G401 (cell line): Measurements from ENCODE around the gene CPHXL2. TPM values are rescaled to one million over a fixed set of nuclear protein-coding genes. Genes with fewer than 3 reads are reported as not detected.

Source experiments
- DNase-seq: peaks from one replicate; pipeline ENCODE4 v3.0.0-alpha.2; 2015; ENCODE audit warnings: low spot score
- in situ Hi-C: cut with HindIII; loops from 2 replicates; pipeline ENCODE4 v1.10.0; 2016; ENCODE audit warnings: low sequenced_read_pairs, mixed read lengths
- total RNA-seq: library from RNA; depleted of rRNA; stranded (reverse); fragments of >200 nt; shearing (Covaris generic); gene quantifications from 2 replicates; pipeline ENCODE4 v1.2.3, GENCODE V29; 2014; rRNA removed

CPHXL2 gene
- not detected in 2 replicates for total RNA-seq

- no peak for DNase-seq
- in situ Hi-C loops = no loop called here
Observed at GRCh38 chr16:75676909-75677308, at the start of gene CPHXL2. Gene CPHXL2, minus strand, starts transcription at chr16:75677009. Its CDS starts 10 bp downstream, at chr16:75676999.

- in situ Hi-C loops = no loop called here
Observed at GRCh38 chr16:75726390-75726789, 49.6 kb upstream of the CPHXL2 start, which contains the start of gene CPHXL. Gene CPHXL, minus strand, starts transcription at chr16:75726490. Its CDS starts 48 bp downstream, at chr16:75726442.

GRCh38 chr16:75718452-75718851 is 41.6 kb upstream of the CPHXL2 start:
- in situ Hi-C loops = no loop called here

More at GRCh38 chr16:75726390-75726789, 49.6 kb upstream of the CPHXL2 start, which contains the start of gene CPHXL:
- no peak for DNase-seq

GRCh38 chr16:75714661-75715060 is 37.9 kb upstream of the CPHXL2 start:
- DNase-seq = no peak
- in situ Hi-C loops = no loop called here

More at GRCh38 chr16:75718452-75718851, 41.6 kb upstream of the CPHXL2 start:
- DNase-seq = no peak

GRCh38 chr16:75710344-75710743 is 33.5 kb upstream of the CPHXL2 start:
- no peak for DNase-seq
- in situ Hi-C loops = no loop called here

- in situ Hi-C loops = no loop called here
Observed at GRCh38 chr16:75703306-75703705, 26.5 kb upstream of the CPHXL2 start.

GRCh38 chr16:75702242-75702641 is 25.4 kb upstream of the CPHXL2 start:
- in situ Hi-C loops = no loop called here
- DNase-seq = no peak

More at GRCh38 chr16:75703306-75703705, 26.5 kb upstream of the CPHXL2 start:
- no peak for DNase-seq

- DNase-seq = no peak
- in situ Hi-C loops = no loop called here
Observed at GRCh38 chr16:75701361-75701760, 24.6 kb upstream of the CPHXL2 start, which contains the start of gene DUXB. Gene DUXB, minus strand, starts transcription at chr16:75701461. Its CDS starts 43 bp downstream, at chr16:75701418.

GRCh38 chr16:75697571-75697970 is 20.8 kb upstream of the CPHXL2 start:
- peak; percentile 51 for DNase-seq
- in situ Hi-C loops = no loop called here

- DNase-seq = no peak
Observed at GRCh38 chr16:75695708-75696107, 18.9 kb upstream of the CPHXL2 start.

GRCh38 chr16:75687361-75687760 is 10.6 kb upstream of the CPHXL2 start:
- DNase-seq = no peak
- in situ Hi-C loops = no loop called here

More at GRCh38 chr16:75695708-75696107, 18.9 kb upstream of the CPHXL2 start:
- in situ Hi-C loops = no loop called here

- in situ Hi-C loops = no loop called here
- no peak for DNase-seq
Observed at GRCh38 chr16:75682308-75682707, 5.5 kb upstream of the CPHXL2 start.

- no peak for DNase-seq
- in situ Hi-C loops = no loop called here
Observed at GRCh38 chr16:75679366-75679765, 2.6 kb upstream of the CPHXL2 start.

- in situ Hi-C loops = no loop called here
- DNase-seq = no peak
Observed at GRCh38 chr16:75667503-75667902, 9.3 kb downstream of the CPHXL2 start.

GRCh38 chr16:75660726-75661302 is 16.0 kb downstream of the CPHXL2 start:
- in situ Hi-C loops = no loop called here
- peak; percentile 50 for DNase-seq

- no peak for DNase-seq
- in situ Hi-C loops = no loop called here
Observed at GRCh38 chr16:75660321-75660720, 16.5 kb downstream of the CPHXL2 start.

- in situ Hi-C loops = no loop called here
Observed at GRCh38 chr16:75658175-75658574, 18.6 kb downstream of the CPHXL2 start.

GRCh38 chr16:75653922-75654321 is 22.9 kb downstream of the CPHXL2 start:
- in situ Hi-C loops = no loop called here
- DNase-seq = no peak

More at GRCh38 chr16:75658175-75658574, 18.6 kb downstream of the CPHXL2 start:
- no peak for DNase-seq

- in situ Hi-C loops = no loop called here
- DNase-seq = peak; percentile 85
Observed at GRCh38 chr16:75648265-75649076, 28.3 kb downstream of the CPHXL2 start.
